GM19328 (cell line): ENCODE results near the gene CLDN18.

ENCODE experiments used
- ATAC-seq: cut with Tn5 transposase; IDR thresholded peaks from one replicate; pipeline ENCODE4 v1.9.1; 2021; ENCODE audit warnings: mild to moderate bottlenecking, moderate library complexity; ENCODE audit not compliant: unreplicated experiment

The CLDN18 gene

DNA sequence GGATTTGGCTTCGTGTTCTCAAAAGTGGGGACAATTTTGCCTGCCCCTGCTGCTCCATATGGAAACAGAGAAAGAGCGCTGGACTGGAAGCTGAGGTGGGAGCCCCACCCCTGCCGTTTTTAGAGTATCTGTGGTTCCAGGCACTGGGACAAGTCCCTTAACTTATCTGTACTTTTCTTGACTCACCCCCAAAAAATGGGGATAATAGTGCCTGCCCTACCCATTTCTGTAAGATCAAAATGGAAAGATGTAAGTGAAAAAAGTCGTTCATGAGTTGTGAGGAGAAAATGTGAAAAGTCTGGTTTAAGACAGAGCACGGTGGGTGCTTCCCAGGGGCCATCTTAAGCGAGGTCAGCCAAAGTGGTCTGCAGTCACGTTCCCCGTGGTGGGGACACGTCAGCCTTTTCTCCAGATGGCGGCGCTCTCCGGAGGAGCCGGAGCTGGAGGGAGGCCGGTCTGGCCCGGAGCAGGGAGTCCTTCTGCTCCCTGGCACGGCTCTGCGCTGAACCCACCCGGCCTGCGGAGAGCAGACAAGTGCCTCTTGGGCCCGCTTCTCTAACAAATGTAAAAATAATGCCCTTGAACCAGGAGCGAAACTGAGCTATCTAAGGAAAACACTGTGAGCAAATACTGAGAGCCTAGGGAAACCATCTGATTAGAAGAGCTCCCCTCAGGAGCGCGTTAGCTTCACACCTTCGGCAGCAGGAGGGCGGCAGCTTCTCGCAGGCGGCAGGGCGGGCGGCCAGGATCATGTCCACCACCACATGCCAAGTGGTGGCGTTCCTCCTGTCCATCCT, at the start of gene CLDN18:
Gene CLDN18, plus strand, starts transcription at position 690 of the 797 bp plus-strand sequence. Its CDS starts 61 bp downstream, at position 751.
- ATAC-seq, result no peak

DNA sequence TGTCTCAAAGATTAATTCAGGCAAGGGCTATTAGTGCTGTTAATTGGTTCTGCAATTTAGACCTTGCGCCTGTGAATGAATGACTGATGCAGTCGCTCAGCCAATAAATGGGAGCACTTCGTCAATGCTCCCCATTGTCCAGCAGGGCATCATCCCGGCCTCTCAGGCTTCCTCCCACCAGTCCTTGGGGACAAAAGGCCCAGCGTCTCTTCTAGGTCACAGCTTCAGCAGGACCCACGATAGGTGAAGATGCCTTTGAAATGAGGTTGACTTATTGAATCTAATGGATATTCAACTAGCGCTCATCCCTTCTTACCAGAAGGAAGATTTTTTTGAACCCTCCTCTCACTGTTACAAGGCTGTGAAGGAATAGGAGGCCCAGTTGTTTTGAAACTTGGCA, 47.7 kb upstream of the CLDN18 start:
- ATAC-seq, result no peak

DNA sequence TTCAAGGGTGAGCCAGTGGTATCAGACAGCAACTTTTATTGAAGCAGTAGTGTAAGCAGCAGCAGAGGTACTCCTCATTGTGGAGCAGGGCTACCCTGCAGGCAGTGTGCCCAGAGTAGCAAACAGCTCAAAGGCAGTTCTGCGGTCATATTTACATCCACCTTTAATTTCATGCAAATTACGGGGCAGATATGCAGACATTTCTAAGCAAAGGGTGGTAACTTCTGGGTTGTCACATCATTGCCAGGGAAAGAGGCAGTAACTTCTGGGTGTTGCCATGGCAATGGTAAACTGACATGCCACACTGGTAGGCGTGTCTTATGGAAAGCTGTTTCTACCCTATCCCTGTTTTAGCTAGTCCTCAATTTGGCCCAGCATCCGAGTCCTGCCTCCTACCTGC, 46.5 kb upstream of the CLDN18 start:
- ATAC-seq, result no peak

DNA sequence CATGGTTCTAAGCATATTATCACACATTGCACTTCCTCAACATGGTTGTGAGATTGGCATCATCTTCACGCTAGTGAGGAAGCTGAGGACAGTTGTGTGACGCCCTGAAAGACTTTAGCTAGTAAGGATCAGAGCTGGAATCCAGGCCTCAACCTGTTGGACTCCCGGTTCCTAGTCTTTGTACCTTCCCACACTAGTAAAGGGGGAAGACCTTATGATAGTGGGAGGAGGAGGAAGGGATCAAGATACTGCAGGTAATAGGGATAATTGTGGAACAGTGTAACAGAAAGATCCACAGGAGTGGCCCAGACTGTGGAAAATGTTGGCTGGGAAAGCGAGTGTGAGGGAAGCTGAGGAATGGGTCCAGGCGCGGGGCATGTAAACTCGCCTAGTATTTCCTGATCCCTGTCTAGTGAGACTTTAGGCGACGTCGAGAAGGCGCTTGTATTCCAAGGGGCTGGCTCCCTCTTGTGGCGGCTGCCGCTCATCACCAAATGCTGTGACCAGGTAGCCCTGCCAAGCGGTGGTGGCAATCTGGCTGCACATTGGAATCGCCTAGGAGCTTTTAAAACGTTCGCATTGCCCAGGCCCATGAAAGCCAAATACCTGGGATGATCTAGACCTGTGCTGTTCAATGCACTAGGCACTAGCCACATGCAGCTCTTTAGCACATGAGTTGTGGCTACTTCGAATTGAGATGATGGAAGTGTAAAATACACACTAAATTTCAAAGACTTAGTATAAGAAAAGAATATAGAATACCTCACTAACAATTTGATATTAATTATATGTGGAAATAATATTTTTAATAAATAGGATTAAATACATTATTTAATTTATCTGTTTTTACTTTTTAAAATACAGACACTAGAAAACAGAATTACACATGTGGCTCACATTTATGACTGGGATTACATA, 38.8 kb upstream of the CLDN18 start:
- no peak for ATAC-seq

DNA sequence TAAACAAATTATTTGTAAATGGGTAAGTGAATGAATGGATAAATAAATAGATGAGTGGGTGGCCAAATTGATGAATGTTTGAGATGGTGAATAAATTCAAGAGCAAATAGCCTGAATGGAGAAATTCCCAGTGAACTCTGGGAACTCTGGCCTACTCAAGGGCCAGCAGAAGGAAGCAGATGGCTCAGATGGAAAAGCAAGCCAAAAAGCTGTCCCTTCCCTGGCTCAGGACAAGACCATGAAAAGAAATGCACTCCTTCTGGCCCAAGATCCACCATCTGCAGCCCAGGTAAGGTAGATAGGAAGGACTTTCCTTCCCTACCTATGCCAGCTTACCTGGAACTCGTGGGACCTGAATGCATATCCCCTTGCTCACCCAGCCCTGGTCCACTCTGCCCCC, 37.6 kb upstream of the CLDN18 start:
- no peak for ATAC-seq

DNA sequence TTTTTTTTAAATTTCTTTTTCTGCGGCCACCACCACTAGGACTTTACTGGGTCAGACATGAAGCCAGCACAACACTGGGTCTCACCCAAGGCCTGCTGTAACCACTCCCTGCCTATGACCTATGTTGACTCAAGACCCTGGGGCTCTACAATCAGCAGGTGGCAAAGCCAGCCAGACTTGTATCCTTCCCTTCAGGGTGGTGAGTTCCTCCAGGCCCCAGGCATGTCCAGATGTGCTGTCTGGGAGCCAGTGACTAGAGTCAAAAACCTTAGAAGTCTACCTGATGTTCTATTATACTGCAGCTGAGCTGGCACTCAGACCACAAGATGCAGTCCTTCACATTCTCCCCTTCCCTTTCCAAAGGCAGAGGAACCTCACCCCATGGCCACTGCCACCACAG, 31.6 kb upstream of the CLDN18 start:
- ATAC-seq, result no peak

DNA sequence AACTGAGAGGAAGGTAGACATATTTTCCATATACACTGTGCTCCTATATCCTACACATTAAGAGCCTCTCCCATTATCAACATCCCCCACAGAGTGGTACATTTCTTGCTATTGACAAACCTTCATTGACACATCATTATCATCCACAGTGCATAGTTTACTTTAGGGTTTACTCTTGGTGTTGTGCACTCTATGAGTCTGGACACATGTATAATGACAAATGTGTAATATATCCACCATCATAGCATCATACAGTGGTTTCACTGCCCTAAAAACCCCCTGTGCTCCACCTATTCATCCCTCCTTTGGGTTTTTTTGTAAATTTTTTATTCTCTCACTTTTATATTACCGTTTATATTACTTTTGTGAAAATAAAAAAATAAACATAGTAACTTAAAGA, 22.2 kb upstream of the CLDN18 start:
- ATAC-seq, result no peak

DNA sequence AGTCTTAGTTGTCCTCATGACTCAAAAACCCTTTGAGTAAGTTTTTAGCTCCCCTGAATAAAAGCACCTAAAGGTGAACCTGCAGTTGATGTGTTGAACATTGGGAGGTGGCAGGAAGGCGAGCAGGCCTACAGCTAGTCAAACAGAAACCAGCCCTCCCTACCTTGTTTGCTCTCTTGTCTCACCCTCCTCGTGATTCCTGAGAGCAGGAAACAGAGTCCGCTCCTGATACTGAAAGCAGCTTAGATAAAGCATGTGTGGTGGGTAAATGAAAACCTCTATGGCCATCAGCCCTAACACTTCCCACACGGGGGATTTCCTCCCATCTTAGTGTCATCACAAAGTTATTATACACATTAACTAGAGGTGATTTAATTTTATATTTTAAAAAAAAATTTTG, 21.8 kb upstream of the CLDN18 start:
- ATAC-seq, result peak; percentile 56

DNA sequence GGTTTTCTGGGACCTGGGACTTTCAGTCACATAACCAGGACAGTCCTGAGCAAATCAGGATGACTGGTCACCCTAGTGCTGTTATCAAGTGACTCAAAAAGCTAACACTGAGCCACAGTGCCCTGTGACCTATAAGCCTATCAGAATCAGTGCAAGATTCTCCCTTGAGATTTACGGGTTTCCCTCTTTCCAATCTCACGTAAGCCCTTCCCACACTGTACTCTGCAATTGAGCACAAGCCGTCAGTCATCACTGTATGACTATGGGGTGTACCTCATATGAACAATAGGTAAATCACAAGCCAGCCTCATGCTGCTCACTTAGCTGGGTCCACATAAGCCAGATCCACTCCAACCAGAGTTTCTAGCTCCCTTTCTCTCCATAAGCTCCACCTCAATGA, 21.0 kb upstream of the CLDN18 start:
- ATAC-seq, result peak; percentile 68

DNA sequence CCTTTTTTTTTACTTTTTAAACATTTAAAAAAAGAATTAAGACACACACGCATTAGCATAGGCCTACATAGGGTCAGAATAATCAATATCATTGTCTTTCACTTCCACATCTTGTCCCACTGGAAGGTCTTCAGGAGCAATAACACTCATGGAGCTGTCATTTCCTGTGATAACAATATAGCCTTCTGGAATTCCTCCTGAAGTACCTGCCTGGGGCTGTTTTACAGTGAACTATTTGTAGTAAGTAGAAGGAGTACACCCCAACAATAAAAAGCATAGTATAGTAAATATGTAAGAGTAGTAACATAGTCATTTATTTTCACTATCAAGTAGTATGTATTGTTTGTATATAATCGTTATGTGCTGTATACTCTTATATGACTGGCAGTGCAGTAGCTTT, 19.5 kb upstream of the CLDN18 start:
- no peak for ATAC-seq

DNA sequence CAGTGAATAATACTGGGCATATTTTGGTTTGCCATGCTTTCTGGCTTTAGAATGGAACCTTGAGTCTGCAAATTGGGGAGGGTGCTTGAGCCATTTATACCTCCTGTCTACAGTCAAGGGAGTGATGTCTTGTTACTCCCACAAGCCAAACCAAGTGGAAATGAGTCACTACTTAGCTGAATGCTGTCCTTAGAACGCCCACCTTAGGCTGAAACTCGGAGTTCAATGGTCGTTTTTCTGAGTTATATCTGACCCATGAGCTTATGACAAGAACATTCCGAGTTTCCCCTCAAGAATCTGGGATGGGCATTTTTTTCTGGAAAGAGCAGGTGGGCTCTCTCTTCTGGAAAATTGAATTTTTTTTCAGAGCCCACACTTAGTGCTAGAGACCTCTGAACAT, 17.4 kb upstream of the CLDN18 start:
- ATAC-seq, result no peak

DNA sequence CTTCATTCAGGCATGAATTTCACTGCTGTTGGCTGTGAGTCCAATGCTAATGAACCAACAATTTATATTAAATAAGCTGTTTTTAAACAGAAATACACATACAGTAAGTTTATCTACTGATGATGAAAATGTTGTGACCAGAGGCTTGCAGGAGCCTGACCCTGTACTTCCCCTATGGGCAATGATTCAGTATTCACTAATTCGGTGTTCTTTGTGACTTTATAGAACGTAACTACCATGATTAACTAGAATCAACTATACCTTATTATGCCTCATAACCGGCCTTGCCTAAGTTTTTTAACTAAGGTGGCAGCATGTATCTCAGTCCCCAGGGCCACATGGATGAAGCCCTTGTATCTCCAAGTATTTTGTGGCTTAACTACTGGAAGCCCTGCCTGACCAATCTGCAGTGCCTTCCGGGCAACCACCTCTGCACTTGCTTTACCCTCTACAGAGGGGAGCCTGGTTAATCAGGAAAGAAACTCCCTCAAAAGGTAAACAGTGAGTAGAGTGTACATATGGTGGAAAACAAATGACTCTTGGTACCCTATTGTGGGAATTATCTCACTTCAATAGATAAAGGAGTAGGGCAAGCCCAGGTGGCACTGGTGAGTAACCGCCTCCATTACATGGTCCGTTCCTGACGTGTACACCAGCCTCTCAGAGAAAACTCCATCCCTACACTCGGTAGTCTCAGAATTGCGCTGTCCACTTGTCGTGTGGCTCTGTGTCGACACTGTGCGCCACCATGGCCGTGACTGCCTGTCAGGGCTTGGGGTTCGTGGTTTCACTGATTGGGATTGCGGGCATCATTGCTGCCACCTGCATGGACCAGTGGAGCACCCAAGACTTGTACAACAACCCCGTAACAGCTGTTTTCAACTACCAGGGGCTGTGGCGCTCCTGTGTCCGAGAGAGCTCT, 11.6 kb upstream of the CLDN18 start:
- ATAC-seq, result no peak

DNA sequence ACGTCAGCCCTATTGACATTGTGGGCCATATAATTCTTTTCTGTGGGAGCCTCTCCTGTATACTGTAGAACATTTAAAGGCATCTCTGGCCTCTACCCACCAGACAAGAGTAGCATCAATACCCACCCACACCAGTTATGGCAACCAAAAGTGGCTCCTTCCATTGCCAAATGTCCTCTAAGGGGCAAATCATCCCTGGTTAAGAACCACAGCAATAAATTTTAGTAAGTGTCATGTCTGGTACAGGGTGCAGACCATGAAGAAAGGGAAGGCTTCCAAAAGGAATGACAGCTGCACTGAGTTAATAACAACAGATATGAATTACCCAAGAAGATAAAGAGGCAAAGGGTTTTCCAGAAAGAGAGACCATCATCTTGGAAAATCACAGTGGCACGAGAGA, 6.9 kb upstream of the CLDN18 start:
- no peak for ATAC-seq

DNA sequence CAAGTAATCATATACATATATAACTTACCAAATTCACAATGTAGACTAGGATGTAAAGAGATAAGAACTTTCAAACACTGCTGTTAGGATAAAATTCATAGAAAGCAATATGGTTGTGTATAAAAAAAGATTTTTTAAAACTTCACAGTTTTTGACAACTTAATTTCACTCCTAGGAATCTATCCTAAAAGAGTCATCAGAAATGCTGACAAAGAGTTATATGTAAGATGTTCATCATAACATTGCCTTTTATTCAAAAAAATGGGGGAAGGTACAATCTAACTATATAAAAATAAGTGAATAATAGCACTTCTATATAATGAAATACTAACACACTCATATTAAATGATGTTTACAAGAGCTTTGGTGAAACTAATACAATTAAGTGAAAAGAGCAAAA, 4.3 kb upstream of the CLDN18 start:
- ATAC-seq, result no peak

DNA sequence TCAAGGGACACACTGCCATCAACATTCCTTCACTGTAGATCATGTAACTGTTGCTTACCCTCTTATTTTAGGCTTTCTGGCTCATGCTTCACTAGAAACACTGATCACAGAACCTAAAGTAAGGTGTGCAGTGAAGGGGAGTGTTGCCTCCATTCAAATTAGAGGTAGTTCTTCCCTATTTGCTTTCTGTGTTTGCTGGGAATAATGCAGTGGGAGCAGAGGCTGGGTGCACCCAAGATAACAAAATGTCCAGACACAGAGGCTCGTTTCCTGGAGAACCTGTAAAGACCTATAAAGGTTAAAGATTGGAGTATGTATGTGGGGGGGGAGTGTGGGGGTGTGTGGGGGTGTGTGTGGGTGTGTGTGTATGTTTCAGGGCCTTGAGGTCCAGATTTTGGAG, 2.1 kb upstream of the CLDN18 start:
- no peak for ATAC-seq

DNA sequence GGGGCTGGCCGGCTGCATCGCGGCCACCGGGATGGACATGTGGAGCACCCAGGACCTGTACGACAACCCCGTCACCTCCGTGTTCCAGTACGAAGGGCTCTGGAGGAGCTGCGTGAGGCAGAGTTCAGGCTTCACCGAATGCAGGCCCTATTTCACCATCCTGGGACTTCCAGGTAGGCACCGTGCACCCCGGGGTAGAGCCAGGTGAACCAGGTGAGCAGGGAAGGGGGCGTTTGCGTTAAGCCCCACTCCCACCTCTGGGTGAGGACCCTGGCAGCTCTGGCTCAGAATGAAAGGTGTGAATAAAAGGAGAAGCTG, 267 bp downstream of the CLDN18 start:
- no peak for ATAC-seq

DNA sequence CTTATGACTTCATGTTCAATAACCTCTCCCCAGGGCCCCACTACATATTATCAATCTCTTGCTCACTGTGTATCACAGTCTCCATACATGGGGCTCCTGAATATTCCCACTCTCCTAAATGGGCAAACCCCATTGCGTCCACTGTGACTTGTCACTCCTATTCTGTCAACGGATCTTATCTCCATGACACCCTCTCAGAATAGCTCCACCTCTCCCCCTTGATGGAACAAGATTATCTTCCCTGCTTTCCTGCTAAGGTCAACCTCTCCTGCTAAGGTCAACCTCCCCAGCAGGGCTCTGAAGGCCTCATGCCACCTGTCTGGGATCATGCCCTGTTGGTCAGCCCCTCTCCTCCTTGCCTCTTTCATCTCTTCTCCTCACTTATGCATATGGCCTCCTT, 1.8 kb downstream of the CLDN18 start:
- ATAC-seq, result no peak

DNA sequence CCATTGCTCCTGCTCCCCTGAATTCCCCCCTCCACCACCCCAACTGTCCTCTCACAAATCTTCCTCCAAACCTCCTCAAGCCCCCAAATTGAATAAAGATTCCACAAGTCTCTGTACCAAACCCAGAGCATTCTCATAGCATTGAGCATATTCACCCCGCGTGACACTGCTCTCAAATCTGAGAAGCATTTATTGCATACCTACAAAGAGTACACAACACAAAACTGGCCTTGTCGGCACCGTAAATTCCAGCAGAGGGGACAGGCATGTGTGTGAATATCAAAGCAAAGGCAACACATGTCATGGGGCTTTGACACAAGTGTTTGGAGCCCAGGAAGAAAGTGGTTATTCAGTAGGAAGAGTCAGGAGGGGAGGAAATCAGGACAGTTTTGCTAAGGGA, 2.6 kb downstream of the CLDN18 start:
- no peak for ATAC-seq

DNA sequence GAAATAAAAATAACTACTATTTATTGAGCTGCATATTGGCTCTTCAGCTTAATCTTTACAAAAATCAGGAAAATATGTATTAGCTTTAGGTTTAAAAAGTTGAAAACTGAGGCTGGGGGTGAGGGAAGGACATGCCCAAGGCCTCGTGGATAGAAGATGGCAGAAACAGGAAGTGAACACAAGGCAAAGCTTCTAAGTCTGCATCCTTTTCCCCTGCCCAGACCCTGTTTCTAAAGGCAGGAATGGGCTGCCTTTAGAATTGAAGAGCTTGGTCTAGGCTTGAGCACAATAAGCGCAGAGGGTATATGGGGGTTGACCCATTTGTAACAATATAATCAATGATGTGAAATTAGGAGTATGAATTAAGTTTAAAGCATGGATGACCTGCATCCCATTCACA, 6.1 kb downstream of the CLDN18 start:
- ATAC-seq, result no peak

DNA sequence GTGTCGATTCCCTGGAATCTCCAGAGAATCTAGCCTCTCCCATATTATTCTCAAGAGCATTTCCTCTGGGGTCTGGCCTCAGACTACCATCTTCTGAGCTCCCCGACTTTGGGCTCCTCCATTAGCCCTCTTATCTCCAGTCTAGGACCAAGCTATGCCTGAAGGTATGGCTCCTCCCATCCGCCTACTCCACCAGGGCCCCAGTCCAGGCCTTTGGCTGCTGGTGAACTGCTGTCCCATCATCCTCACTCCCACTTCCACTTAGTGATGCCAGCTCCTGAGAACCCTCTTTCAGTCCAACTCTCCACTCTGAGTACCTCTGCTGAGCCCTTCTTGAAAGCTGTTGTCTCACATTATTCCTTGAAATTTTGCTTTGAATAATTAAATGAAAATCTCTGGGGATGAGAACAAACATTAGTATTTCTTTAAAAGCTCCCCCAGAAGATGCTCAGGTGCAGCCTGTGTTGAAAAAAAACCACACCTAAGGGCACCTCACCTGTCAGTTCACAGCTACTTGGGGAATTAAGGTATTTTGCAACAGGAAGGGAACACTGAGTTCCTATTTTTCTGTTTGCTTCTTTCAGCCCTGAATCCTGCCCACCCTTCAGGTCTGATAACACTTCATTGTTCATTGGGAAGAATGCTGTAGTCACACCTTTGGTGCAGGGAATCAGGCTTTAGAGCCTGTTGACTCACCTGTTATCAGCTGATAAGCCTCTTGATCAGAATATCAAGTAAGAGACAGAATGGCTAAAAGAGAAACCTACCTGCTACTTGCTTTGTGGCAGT, 9.5 kb downstream of the CLDN18 start:
- ATAC-seq, result no peak
